Nephron progenitor cell (in vitro differentiated cells): ENCODE data around the gene TGM3.
A peak's percentile ranks its signal among the peaks of the same experiment; 100 is the strongest.

Source experiments
- DNase-seq: peaks from one replicate; pipeline ENCODE4 v3.0.0; 2021
- H3K27ac Mint-ChIP-seq: 2 replicates; pipeline ENCODE4 v1.8.0; 2021; ENCODE audit warnings: mild to moderate bottlenecking, moderate library complexity, mixed read lengths
- H3K27me3 Mint-ChIP-seq: 2 replicates; pipeline ENCODE4 v1.8.0; 2021; ENCODE audit warnings: mild to moderate bottlenecking, low read depth, mixed read lengths; ENCODE audit not compliant: poor library complexity
- H3K36me3 Mint-ChIP-seq: 2 replicates; pipeline ENCODE4 v1.8.0; 2021; ENCODE audit warnings: low read depth, mixed read lengths
- H3K4me1 Mint-ChIP-seq: 2 replicates; pipeline ENCODE4 v1.8.0; 2021; ENCODE audit warnings: mixed read lengths
- H3K4me3 Mint-ChIP-seq: 2 replicates; pipeline ENCODE4 v1.8.0; 2021; ENCODE audit warnings: mild to moderate bottlenecking, moderate library complexity, mixed read lengths
- H3K9me3 Mint-ChIP-seq: 2 replicates; pipeline ENCODE4 v1.8.0; 2021; ENCODE audit warnings: mild to moderate bottlenecking, moderate library complexity, mixed read lengths
- CTCF ChIP-seq: fragments of 200-600 bp; sonication (generic); IDR thresholded peaks from 2 replicates; pipeline ENCODE4 v1.5.0; 2021; ENCODE audit warnings: antibody characterized with exemption

The TGM3 gene

GRCh38 chr20:2386516-2387179, 90.8 kb downstream of the TGM3 start:
- Mint-ChIP-seq H3K27ac (no peak overlapping the region), H3K4me1 (peaks cover 6% of the 10 kb centered on the region), H3K36me3 (no peaks in the 10 kb centered on the region), H3K27me3 (peaks cover 10% of the 10 kb centered on the region), H3K4me3 (no peak overlapping the region), H3K9me3 (no peaks in the 10 kb centered on the region)
- no peak for TF ChIP-seq CTCF
- no peak for DNase-seq

GRCh38 chr20:2387180-2387577, 91.4 kb downstream of the TGM3 start:
- Mint-ChIP-seq H3K9me3 (no peaks in the 10 kb centered on the region), H3K4me1 (peaks cover 6% of the 10 kb centered on the region), H3K4me3 (no peak overlapping the region), H3K36me3 (no peaks in the 10 kb centered on the region), H3K27me3 (peaks cover 11% of the 10 kb centered on the region), H3K27ac (no peak overlapping the region)
- DNase-seq: peak; percentile 65
- TF ChIP-seq CTCF: peak; percentile 58

- Mint-ChIP-seq H3K4me1 (peaks cover 6% of the 10 kb centered on the region), H3K36me3 (no peaks in the 10 kb centered on the region), H3K9me3 (no peaks in the 10 kb centered on the region), H3K27ac (no peak overlapping the region), H3K27me3 (peaks cover 14% of the 10 kb centered on the region), H3K4me3 (no peak overlapping the region)
- DNase-seq: no peak
- no peak for TF ChIP-seq CTCF
Measured at GRCh38 chr20:2387580-2387979, 91.8 kb downstream of the TGM3 start.
